Heart right ventricle (tissue), 16 donors: ENCODE results near the gene EMP2. TPM values are rescaled to one million over a fixed set of nuclear protein-coding genes. Genes with fewer than 3 reads are reported as not detected.
A peak's percentile ranks its signal among the peaks of the same experiment; 100 is the strongest.

Experiments used
- ATAC-seq, 8 donors: fragments of 200-7000 bp; cut with Tn5 transposase; one replicate each; pipeline ENCODE4 v1.9.1; 2020; ENCODE audit warnings: mild to moderate bottlenecking in 8 of 8, moderate library complexity in 8 of 8, moderate number of reproducible peaks in 1 of 8
- DNase-seq, 2 donors: peaks; one replicate each; pipeline ENCODE4 v3.0.0-alpha.2; 2020
- H3K27ac ChIP-seq, 10 donors: fragments of 200-600 bp; sonication (generic) in 2 of 10; one replicate each; pipeline versions ENCODE4 v1.5.0 to v1.8.0; 2020 to 2022; ENCODE audit warnings: mild to moderate bottlenecking in 3 of 10
- H3K27me3 ChIP-seq, 7 donors: fragments of 200-600 bp; one replicate each; pipeline ENCODE4 v1.8.0; 2021 to 2022; ENCODE audit warnings: mild to moderate bottlenecking in 2 of 7
- H3K36me3 ChIP-seq, 9 donors: fragments of 200-600 bp; sonication (generic) in 1 of 9; one replicate each; pipeline versions ENCODE4 v1.5.0 to v1.8.0; 2020 to 2022; ENCODE audit warnings: mild to moderate bottlenecking in 2 of 9
- H3K4me1 ChIP-seq, 9 donors: fragments of 200-600 bp; sonication (generic) in 1 of 9; one replicate each; pipeline versions ENCODE4 v1.5.0 to v1.8.0; 2020 to 2022; ENCODE audit warnings: mild to moderate bottlenecking in 4 of 9
- H3K4me3 ChIP-seq, 10 donors: fragments of 200-600 bp; sonication (generic) in 2 of 10; one replicate each; pipeline versions ENCODE4 v1.5.0 to v1.8.0; 2020 to 2022; ENCODE audit warnings: mild to moderate bottlenecking in 7 of 10, moderate library complexity in 2 of 10
- H3K9me3 ChIP-seq, 11 donors: fragments of 200-600 bp in 10 of 11; sonication (generic) in 2 of 11; one replicate each; pipeline versions ENCODE4 v1.5.0 to v1.8.0; 2013 to 2022; ENCODE audit warnings: mild to moderate bottlenecking in 2 of 11, control low read depth in 1 of 11, moderate library complexity in 1 of 11
- CTCF ChIP-seq, 9 donors: fragments of 200-600 bp; sonication (generic) in 2 of 9; IDR thresholded peaks; one replicate each; pipeline versions ENCODE4 v1.5.0 to v1.8.0; 2021 to 2022; ENCODE audit warnings: antibody characterized with exemption in 9 of 9, mild to moderate bottlenecking in 5 of 9, moderate library complexity in 1 of 9
- WGBS, 2 donors: extraction: QIAGEN DNeasy Blood & Tissue Kit; methylation state at CpG; one replicate each; pipeline ENCODE4 v1.1.7; 2013; ENCODE audit warnings: inconsistent platforms in 1 of 2; 5-methylcytosine and 5-hydroxymethylcytosine counted together
- intact Hi-C, 10 donors: fragments of 100-400 bp; cut with DNase I; formaldehyde crosslinking; loops; one replicate each; pipeline versions ENCODE4 v1.11.1 to v1.14.2; 2022
- polyA plus RNA-seq, 2 donors: library from polyadenylated mRNA; stranded (reverse); fragments of 200-250 nt; gene quantifications; one replicate each; pipeline ENCODE4 v1.2.3, GENCODE V29; 2013
- total RNA-seq, 10 donors: library from RNA; stranded (reverse); fragmentation: NEBNext Ultra II Directional in 3 of 10; extraction: Animal tissue kit (Norgen Biotek cat#: 25700) in 3 of 10; gene quantifications; one replicate each; pipeline versions ENCODE4 v1.2.1 to v1.2.4, GENCODE V29; 2021 to 2023
- donor health status: Arrhythmogenic right ventricular cardiomyopathy.
- donor health status: ischemic (EF 13 %, LVEDD 7.1; RV severe dilation, severe dysfunction).
- donor health status: healthy with polysubstance abuse.
- donor health status: DM: no; HTN: yes; CAD: no.
- donor health status: DM: no; HTN: no; CAD: no.
- donor health status: ischemic (EF 25% LVEDD 6.9; RV normal size, moderate dysfunction).
- donor health status: ischemic (EF 25% LVEDD 5.7; RV mildly dilated, moderate dysfunction).
- donor health status: healthy.
- donor health status: DM: yes; HTN: yes; CAD: no.
- donor health status: Ischemic cardiomyopathy.
- donor health status: ischemic (EF 35%, LVEDD 5.7; RV mildly dilated, moderate dysfunction).
- donor health status: nonischemic (EF 11% LVEDD 7.7; RV severe dilation, severe dysfunction).
- donor health status: DM: yes; HTN: yes; CAD: no.
- donor health status: PGD.
- donor health status: ischemic (EF 29% LVEDD 5.4; RV normal size, mild dysfunction).
- donor health status: nonischemic (EF 23%, LVEDD 6.1; RV moderate dilation, normal function).

The EMP2 gene
- total and polyA plus RNA-seq, 12 donors, result 36.1 to 108 (median 58.6) TPM

- intact Hi-C loops, result no loop called here
- WGBS, 2 donors, result 31 to 41% methylated on average over 13 of the region's 13 CpGs
- H3K4me1 ChIP-seq, result peaks cover 0 to 45% (median 33%) of the 10 kb centered on the region in 9 donors
- ATAC-seq (peak; percentile 63 to 84 (median 82)), DNase-seq (peak; percentile 34 to 56)
- no peak overlapping the region for H3K4me3 ChIP-seq
- peaks cover 0 to 3% (median 0%) of the 10 kb centered on the region in 11 donors for H3K9me3 ChIP-seq
- TF ChIP-seq CTCF (IDR thresholded peaks at IDR 0.05), result no peak
- H3K27me3 ChIP-seq, result peaks cover 0 to 4% (median 0%) of the 10 kb centered on the region in 7 donors
- H3K36me3 ChIP-seq, result no peaks in the 10 kb centered on the region
- H3K27ac ChIP-seq, result peak overlapping the region in 7 of 10 donors; percentile 20 to 63 (median 56)
Measured at GRCh38 chr16:10601444-10602408, 21.3 kb upstream of the EMP2 start.

- Histone ChIP-seq H3K9me3 (peaks cover 0 to 3% (median 0%) of the 10 kb centered on the region in 11 donors), H3K4me1 (peaks cover 0 to 45% (median 33%) of the 10 kb centered on the region in 9 donors), H3K36me3 (no peaks in the 10 kb centered on the region), H3K27ac (peak overlapping the region in 7 of 10 donors; percentile 20 to 63 (median 56)), H3K27me3 (peaks cover 0 to 4% (median 0%) of the 10 kb centered on the region in 7 donors), H3K4me3 (no peak overlapping the region)
- 36 to 48% methylated on average over 12 of the region's 12 CpGs for WGBS, 2 donors
- ATAC-seq (peak; percentile 2 to 59 (median 31)), DNase-seq (no peak)
- TF ChIP-seq CTCF (IDR thresholded peaks at IDR 0.05), result no peak
- intact Hi-C loops, result no loop called here
Measured at GRCh38 chr16:10600782-10601443, 20.5 kb upstream of the EMP2 start.

GRCh38 chr16:10599626-10600025 lies 19.2 kb upstream of the EMP2 start:
- H3K9me3 ChIP-seq, result peaks cover 0 to 3% (median 0%) of the 10 kb centered on the region in 11 donors
- no peak overlapping the region for H3K27ac ChIP-seq
- intact Hi-C loops, result loop anchor here in 1 of 10 donors (10.0 kb wide), 1 partner anchor 55 kb away; no protein-coding TSS in a partner anchor
- 94% methylated on average over 7 of the region's 7 CpGs for WGBS, 2 donors
- DNase-seq, result no peak
- H3K4me3 ChIP-seq, result no peak overlapping the region
- H3K27me3 ChIP-seq, result peaks cover 0 to 4% (median 0%) of the 10 kb centered on the region in 7 donors
- no peak for TF ChIP-seq CTCF (IDR thresholded peaks at IDR 0.05)
- ATAC-seq, result no peak
- H3K36me3 ChIP-seq, result no peaks in the 10 kb centered on the region
- H3K4me1 ChIP-seq, result peaks cover 0 to 45% (median 33%) of the 10 kb centered on the region in 9 donors

GRCh38 chr16:10598157-10598556 lies 17.8 kb upstream of the EMP2 start:
- ATAC-seq, result peak; percentile 46 to 75 (median 68)
- intact Hi-C loops, result loop anchor here in 1 of 10 donors (10.0 kb wide), 1 partner anchor 57 kb away; no protein-coding TSS in a partner anchor
- DNase-seq, result peak; percentile 67 to 74

More at GRCh38 chr16:10598157-10598556, 17.8 kb upstream of the EMP2 start:
- no peak for TF ChIP-seq CTCF (IDR thresholded peaks at IDR 0.05)
- Histone ChIP-seq H3K36me3 (no peaks in the 10 kb centered on the region), H3K27me3 (peaks cover 0 to 4% (median 0%) of the 10 kb centered on the region in 7 donors), H3K4me1 (peaks cover 0 to 45% (median 33%) of the 10 kb centered on the region in 9 donors), H3K27ac (peak overlapping the region in 7 of 10 donors; percentile 19 to 61 (median 47)), H3K4me3 (no peak overlapping the region), H3K9me3 (no peaks in the 10 kb centered on the region)
- WGBS, 2 donors, result 19 to 25% methylated on average over 11 of the region's 11 CpGs
